MCF 10A (cell line): Measurements from ENCODE around the gene MYL5. TPM values are rescaled to one million over a fixed set of nuclear protein-coding genes. Genes with fewer than 3 reads are reported as not detected.
"Not testable (repeated sequence)": the region's sequence is repeated elsewhere in the genome, so short reads cannot be mapped to it uniquely, and the experiment has no call there.

Source experiments
- BruUV-seq: library from RNA; stranded (reverse); fragments of 400-500 nt; replicated peaks from 2 replicates; lab custom pipeline; 2021; lab: Mats Ljungman, UMichigan
- CTCF ChIA-PET: fragments of 300-600 bp; sonication (Branson Sonifier 250); formaldehyde crosslinking; extraction: SDS; loops from one replicate; lab custom pipeline; 2021; ENCODE audit warnings: antibody characterized with exemption, inconsistent platforms; lab: Yijun Ruan, JAX
- POLR2A ChIA-PET: fragments of 300-600, 350-650 bp; sonication (Branson Sonifier 250); formaldehyde crosslinking; extraction: SDS; loops from one replicate; lab custom pipeline; 2020; ENCODE audit warnings: antibody characterized with exemption, inconsistent platforms; lab: Yijun Ruan, JAX
- DNase-seq: peaks from one replicate; pipeline ENCODE4 v3.0.0-alpha.2; 2018; ENCODE audit not compliant: unreplicated experiment
- H3K27ac Mint-ChIP-seq: one replicate; pipeline ENCODE4 v1.8.0; 2022; ENCODE audit warnings: mild to moderate bottlenecking, low read depth, mixed read lengths; ENCODE audit not compliant: unreplicated experiment
- H3K27me3 Mint-ChIP-seq: one replicate; pipeline ENCODE4 v1.8.0; 2022; ENCODE audit warnings: mixed read lengths; ENCODE audit not compliant: insufficient read depth, unreplicated experiment
- H3K36me3 Mint-ChIP-seq: one replicate; pipeline ENCODE4 v1.8.0; 2022; ENCODE audit warnings: mild to moderate bottlenecking, moderate library complexity, mixed read lengths; ENCODE audit not compliant: insufficient read depth, unreplicated experiment
- H3K4me1 Mint-ChIP-seq: one replicate; pipeline ENCODE4 v1.8.0; 2022; ENCODE audit warnings: mixed read lengths; ENCODE audit not compliant: insufficient read depth, unreplicated experiment
- H3K4me3 Mint-ChIP-seq: one replicate; pipeline ENCODE4 v1.8.0; 2022; ENCODE audit warnings: mild to moderate bottlenecking, moderate library complexity, mixed read lengths; ENCODE audit not compliant: unreplicated experiment
- H3K9me3 Mint-ChIP-seq: one replicate; pipeline ENCODE4 v1.8.0; 2022; ENCODE audit warnings: mixed read lengths; ENCODE audit not compliant: unreplicated experiment
- intact Hi-C: fragments of 100-400 bp; cut with micrococcal nuclease; formaldehyde crosslinking; loops from 2 replicates; pipeline ENCODE4 v1.14.1; 2022
- total RNA-seq: library from RNA; stranded (reverse); gene quantifications from 2 replicates; pipeline ENCODE4 v1.2.3, GENCODE V29; 2022
- TF ChIP-seq, protein P1 (sequence below): fragments of 200-600 bp; IDR thresholded peaks from one replicate; pipeline ENCODE4 v1.8.0; 2022; ENCODE audit warnings: antibody characterized with exemption, mild to moderate bottlenecking; ENCODE audit not compliant: unreplicated experiment

Gene MYL5
- total RNA-seq, 1 experiment from 2014 or later: 32.9 TPM

DNA sequence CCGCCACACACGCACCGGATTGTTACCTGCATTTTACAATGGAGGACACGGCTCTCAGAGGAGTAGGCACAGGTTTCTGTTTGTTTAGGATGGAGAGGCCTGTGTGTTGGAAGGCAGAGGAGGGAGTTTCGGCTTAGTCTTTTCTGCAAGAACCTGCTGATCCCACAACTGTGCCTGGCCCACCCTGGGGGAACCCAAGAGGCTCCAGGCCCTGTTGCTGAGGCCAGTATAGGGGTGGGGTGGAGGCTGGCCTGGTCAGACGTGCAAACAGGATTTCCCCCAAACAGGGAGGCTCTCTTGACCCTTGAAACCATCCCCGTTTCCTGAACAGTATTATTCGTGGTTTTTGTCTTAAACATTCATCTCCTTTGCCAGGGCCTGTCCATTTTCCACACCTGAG lies 15.4 kb downstream of the MYL5 start:
- no peak for DNase-seq
- H3K4me3 Mint-ChIP-seq: no peak overlapping the region
- peaks cover 11% of the 10 kb centered on the region for H3K4me1 Mint-ChIP-seq
- H3K36me3 Mint-ChIP-seq: peaks cover 5% of the 10 kb centered on the region
- no TSS peak for BruUV-seq
- ChIA-PET POLR2A (no interaction called here), CTCF (interaction anchor here (0.6 kb wide), 1 partner anchor 220 kb away, joined by 5 read pairs; no protein-coding TSS in a partner anchor)
- no peaks in the 10 kb centered on the region for H3K27me3 Mint-ChIP-seq
- intact Hi-C loops: no loop called here
- H3K9me3 Mint-ChIP-seq: no peaks in the 10 kb centered on the region
- TF ChIP-seq, protein P1, sequence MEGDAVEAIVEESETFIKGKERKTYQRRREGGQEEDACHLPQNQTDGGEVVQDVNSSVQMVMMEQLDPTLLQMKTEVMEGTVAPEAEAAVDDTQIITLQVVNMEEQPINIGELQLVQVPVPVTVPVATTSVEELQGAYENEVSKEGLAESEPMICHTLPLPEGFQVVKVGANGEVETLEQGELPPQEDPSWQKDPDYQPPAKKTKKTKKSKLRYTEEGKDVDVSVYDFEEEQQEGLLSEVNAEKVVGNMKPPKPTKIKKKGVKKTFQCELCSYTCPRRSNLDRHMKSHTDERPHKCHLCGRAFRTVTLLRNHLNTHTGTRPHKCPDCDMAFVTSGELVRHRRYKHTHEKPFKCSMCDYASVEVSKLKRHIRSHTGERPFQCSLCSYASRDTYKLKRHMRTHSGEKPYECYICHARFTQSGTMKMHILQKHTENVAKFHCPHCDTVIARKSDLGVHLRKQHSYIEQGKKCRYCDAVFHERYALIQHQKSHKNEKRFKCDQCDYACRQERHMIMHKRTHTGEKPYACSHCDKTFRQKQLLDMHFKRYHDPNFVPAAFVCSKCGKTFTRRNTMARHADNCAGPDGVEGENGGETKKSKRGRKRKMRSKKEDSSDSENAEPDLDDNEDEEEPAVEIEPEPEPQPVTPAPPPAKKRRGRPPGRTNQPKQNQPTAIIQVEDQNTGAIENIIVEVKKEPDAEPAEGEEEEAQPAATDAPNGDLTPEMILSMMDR: no peak
- H3K27ac Mint-ChIP-seq: no peak overlapping the region

DNA sequence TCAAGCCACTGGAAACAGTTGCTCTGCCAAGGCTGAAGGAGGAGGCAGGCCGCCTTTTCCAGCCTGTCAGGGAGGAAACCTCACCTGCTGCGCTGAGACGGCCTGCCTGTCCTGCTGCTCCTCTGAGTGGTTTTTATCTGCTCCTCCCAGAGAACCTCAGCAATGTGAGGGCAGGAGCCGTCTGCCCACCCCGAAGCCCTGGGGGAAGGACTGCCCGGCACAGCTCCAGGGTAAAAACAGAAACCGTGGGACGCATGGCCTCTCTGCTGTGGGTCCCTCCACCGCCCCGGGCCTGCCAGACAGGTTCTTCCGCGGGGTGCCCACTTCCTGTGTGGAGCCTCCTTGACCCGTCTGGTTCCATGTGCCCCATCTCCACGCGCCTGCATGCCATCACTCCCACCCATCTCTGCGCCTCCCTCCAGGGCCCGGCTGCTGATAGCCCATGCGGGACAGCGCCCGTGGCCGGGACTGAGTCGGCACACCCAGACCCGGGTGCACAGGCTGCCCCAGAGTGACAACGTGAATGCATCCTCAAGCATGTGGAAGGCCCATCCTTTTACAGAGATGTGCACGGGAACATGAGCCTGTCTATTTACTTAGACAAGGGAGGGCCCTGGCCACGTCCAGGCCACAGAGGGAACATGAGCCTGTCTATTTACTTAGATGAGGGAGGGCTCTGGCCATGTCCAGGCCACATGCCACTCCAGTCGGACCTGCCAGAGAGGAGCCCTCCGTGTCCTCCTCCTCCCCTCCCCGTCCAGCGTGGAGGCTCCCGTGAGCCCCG lies 18.6 kb downstream of the MYL5 start:
- intact Hi-C loops: no loop called here
- no peak for DNase-seq
- Mint-ChIP-seq H3K36me3 (peaks cover 6% of the 10 kb centered on the region), H3K27me3 (no peaks in the 10 kb centered on the region), H3K27ac (no peak overlapping the region), H3K4me1 (no peaks in the 10 kb centered on the region), H3K9me3 (no peaks in the 10 kb centered on the region), H3K4me3 (no peak overlapping the region)
- CTCF ChIA-PET: interaction anchor here (0.6 kb wide), 1 partner anchor 31 kb away, joined by 3 read pairs; no protein-coding TSS in a partner anchor
- TF ChIP-seq, protein P1: no peak
- POLR2A ChIA-PET: no interaction called here
- no TSS peak for BruUV-seq

DNA sequence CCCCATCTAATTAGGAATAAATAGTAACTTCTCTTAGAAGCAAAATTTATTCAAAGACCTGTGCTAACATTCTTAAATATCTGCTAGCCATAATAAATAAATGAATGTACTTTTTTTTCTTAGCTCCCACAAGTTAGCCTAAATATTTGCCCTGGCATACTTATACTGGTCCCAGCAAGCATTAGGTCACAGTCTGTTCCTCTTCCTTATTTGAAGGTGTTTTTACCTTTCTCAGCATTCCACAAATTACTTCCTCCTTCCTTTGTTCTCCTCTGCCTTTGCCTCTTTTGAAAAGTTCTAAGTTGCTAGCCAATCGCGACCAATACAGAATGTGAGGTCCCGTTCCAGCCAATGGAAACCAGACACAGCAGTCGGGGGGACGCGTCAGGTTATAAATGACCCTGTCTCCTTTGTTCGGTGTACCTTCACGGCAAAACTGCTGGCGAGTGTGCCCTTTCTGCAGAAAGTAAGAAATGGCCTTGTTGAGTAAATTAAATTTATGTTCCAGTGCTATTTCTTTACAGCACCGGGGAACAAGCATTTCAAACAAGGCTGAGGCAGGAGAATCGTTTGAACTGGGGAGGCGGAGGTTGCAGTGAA lies 20.1 kb downstream of the MYL5 start:
- H3K27me3 Mint-ChIP-seq, H3K27ac Mint-ChIP-seq, BruUV-seq, intact Hi-C loops, H3K36me3 Mint-ChIP-seq, POLR2A ChIA-PET, H3K9me3 Mint-ChIP-seq, H3K4me1 Mint-ChIP-seq, H3K4me3 Mint-ChIP-seq, DNase-seq: not testable (repeated sequence)
- CTCF ChIA-PET: interaction anchor here (0.7 kb wide), 1 partner anchor 226 kb away, joined by 3 read pairs; no protein-coding TSS in a partner anchor

DNA sequence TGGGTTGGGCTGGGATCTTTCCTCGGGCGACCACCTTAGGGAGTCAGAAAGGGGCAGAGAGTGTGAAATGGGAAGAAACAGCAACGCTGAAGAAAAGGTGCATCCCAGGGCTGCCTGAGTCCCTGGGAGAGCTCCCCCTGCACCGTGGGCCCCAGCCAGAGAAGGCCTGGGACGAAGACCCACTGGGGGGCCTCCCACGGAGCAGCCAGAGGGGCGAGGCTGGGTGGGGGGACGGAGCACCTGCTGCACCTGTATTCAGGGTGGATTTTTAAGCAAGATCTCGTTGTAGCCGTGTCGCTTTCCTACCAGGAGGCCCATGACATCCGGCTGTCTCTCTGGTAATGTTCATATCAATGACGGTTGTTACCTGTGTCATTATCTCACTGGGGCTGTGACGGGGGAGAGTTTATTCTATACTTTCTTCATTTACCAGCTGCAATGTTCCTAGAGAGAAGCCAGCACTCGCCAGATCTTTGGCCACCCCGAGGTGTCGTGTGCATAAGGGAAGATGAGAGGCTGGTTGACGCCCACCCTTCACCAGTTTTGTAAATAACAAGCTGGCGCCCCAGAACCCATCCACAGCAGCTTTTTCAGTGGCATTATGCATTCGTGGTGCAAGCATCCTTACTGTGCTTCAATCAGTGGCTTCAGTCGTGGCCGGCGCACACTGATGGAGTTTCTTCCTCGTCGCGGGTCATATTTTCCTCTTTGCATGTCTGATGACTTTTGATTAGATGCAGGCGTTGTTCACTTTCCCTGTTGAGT lies 25.7 kb downstream of the MYL5 start:
- intact Hi-C loops: no loop called here
- Mint-ChIP-seq H3K36me3 (peaks cover 6% of the 10 kb centered on the region), H3K27ac (peak overlapping the region; percentile 79), H3K9me3 (no peaks in the 10 kb centered on the region), H3K4me3 (peak overlapping the region; percentile 54), H3K4me1 (peaks cover 5% of the 10 kb centered on the region), H3K27me3 (no peaks in the 10 kb centered on the region)
- BruUV-seq: no TSS peak
- CTCF ChIA-PET: interaction anchor here (0.6 to 2.2 kb wide), 3 partner anchors 16 to 25 kb away, joined by 3 to 7 read pairs (median 3); partner anchors contain the start of gene MYL5
- POLR2A ChIA-PET: interaction anchor here (1.0 to 2.7 kb wide), 4 partner anchors 13 to 92 kb away, joined by 3 to 12 read pairs (median 8); partner anchors contain the start of genes ATP5ME and MYL5
- no peak for DNase-seq
- TF ChIP-seq, protein P1: no peak
